Endothelial cell of umbilical vein (primary cell): ENCODE results near the gene COX7A2L. TPM values are rescaled to one million over a fixed set of nuclear protein-coding genes. Genes with fewer than 3 reads are reported as not detected.

ENCODE experiments used
- BruUV-seq: library from RNA; stranded (reverse); fragments of 400-500 nt; replicated peaks from 2 replicates; lab custom pipeline; 2021; lab: Mats Ljungman, UMichigan
- CTCF ChIA-PET: fragments of 300-600, 350-600 bp; sonication (Branson Sonifier 250); formaldehyde crosslinking; loops from one replicate; lab custom pipeline; 2021; ENCODE audit warnings: antibody characterized with exemption, inconsistent platforms; lab: Charles Lee
- POLR2A ChIA-PET: fragments of 300-600, 350-600 bp; sonication (Branson Sonifier 250); formaldehyde crosslinking; loops from one replicate; lab custom pipeline; 2021; ENCODE audit warnings: antibody characterized with exemption, inconsistent platforms; lab: Charles Lee
- DNase-seq: peaks from one replicate; pipeline ENCODE4 v3.0.0-alpha.2; 2011; ENCODE audit warnings: low read depth, low spot score
- FAIRE-seq: peaks from 2 replicates; lab custom pipeline; 2011; peaks lifted over from hg19 to GRCh38; lab: Jason Lieb, UNC
- H2AFZ ChIP-seq: 2 replicates; pipeline ENCODE4 v1.6.0; 2012; ENCODE audit warnings: low read depth, low read length, control low read depth, inconsistent platforms
- H3K27ac ChIP-seq: 2 replicates; pipeline ENCODE4 v1.5.1; 2011; ENCODE audit warnings: low read depth, mild to moderate bottlenecking, control low read depth, low read length, moderate library complexity; ENCODE audit not compliant: insufficient read depth
- H3K27me3 ChIP-seq, 2 experiments: 2 replicates each; pipeline versions ENCODE4 v1.6.0 to v1.6.1; 2011; ENCODE audit warnings: low read length in 2 of 2, mixed read lengths in 1 of 2; ENCODE audit not compliant: control insufficient read depth in 2 of 2, insufficient read depth in 2 of 2
- H3K36me3 ChIP-seq, 2 experiments: 2 replicates in 1 of 2; 3 replicates in 1 of 2; pipeline ENCODE4 v1.5.1; 2011; ENCODE audit warnings: low read length in 2 of 2, mild to moderate bottlenecking in 1 of 2, moderate library complexity in 1 of 2; ENCODE audit not compliant: control insufficient read depth in 2 of 2, insufficient read depth in 2 of 2; ENCODE audit errors: extremely low read depth in 1 of 2
- H3K4me1 ChIP-seq: 3 replicates; pipeline ENCODE4 v1.5.1; 2011; ENCODE audit warnings: mild to moderate bottlenecking, low read length; ENCODE audit not compliant: control insufficient read depth, insufficient read depth; ENCODE audit errors: extremely low read depth
- H3K4me2 ChIP-seq: 2 replicates; pipeline ENCODE4 v1.6.1; 2011; ENCODE audit warnings: low read length, control low read depth, mixed read lengths; ENCODE audit not compliant: insufficient read depth
- H3K4me3 ChIP-seq, 3 experiments: fragments of 200-600 bp in 1 of 3; sonication (generic), shearing (Covaris generic) in 1 of 3; replicated peaks in 1 of 3; 2 replicates each; pipeline ENCODE4 v1.5.1; 2011 to 2016; ENCODE audit warnings: control low read depth in 3 of 3, low read length in 3 of 3, mild to moderate bottlenecking in 2 of 3, inconsistent platforms in 1 of 3, low read depth in 1 of 3, moderate library complexity in 1 of 3; ENCODE audit not compliant: insufficient read depth in 1 of 3
- H3K79me2 ChIP-seq: 2 replicates; pipeline ENCODE4 v1.6.0; 2012; ENCODE audit warnings: low read length, inconsistent platforms; ENCODE audit not compliant: control insufficient read depth, insufficient read depth
- H3K9ac ChIP-seq: replicated peaks from 2 replicates; pipeline ENCODE3; 2011; ENCODE audit warnings: low read length, control low read depth; ENCODE audit not compliant: insufficient read depth; ENCODE audit errors: extremely low read depth
- H3K9me1 ChIP-seq: replicated peaks from 3 replicates; pipeline ENCODE4 v1.6.0; 2011; ENCODE audit warnings: mild to moderate bottlenecking, low read length; ENCODE audit not compliant: control insufficient read depth, insufficient read depth; ENCODE audit errors: extremely low read depth
- H3K9me3 ChIP-seq: replicated peaks from 2 replicates; pipeline ENCODE4 v1.5.1; 2012; ENCODE audit warnings: low read length, inconsistent platforms; ENCODE audit not compliant: control insufficient read depth, insufficient read depth
- H4K20me1 ChIP-seq: replicated peaks from 2 replicates; pipeline ENCODE3; 2011; ENCODE audit warnings: mild to moderate bottlenecking, low read length; ENCODE audit not compliant: control insufficient read depth, insufficient read depth; ENCODE audit errors: extremely low read depth
- EZH2 ChIP-seq: IDR thresholded peaks from 2 replicates; pipeline ENCODE4 v1.6.1; 2012; ENCODE audit warnings: borderline replicate concordance, low read depth, mild to moderate bottlenecking, moderate library complexity, low read length, inconsistent platforms; ENCODE audit not compliant: severe bottlenecking
- FOS ChIP-seq: IDR thresholded peaks from 2 replicates; pipeline ENCODE4 v1.6.1; 2011; ENCODE audit warnings: mild to moderate bottlenecking, low read length, moderate library complexity, borderline replicate concordance; ENCODE audit not compliant: insufficient read depth
- GATA2 ChIP-seq: IDR thresholded peaks from 2 replicates; pipeline ENCODE4 v1.7.0; 2011; ENCODE audit warnings: low read depth, mild to moderate bottlenecking, moderate library complexity, mixed read lengths, low read length; ENCODE audit not compliant: insufficient read length, insufficient read depth
- JUN ChIP-seq: IDR thresholded peaks from 2 replicates; pipeline ENCODE4 v1.6.1; 2011; ENCODE audit warnings: borderline replicate concordance, low read depth; ENCODE audit not compliant: insufficient read length, insufficient read depth
- MYC ChIP-seq: IDR thresholded peaks from one replicate; pipeline ENCODE4 v1.6.1; 2011; ENCODE audit warnings: mild to moderate bottlenecking, low read depth, low read length
- POLR2A ChIP-seq: IDR thresholded peaks from 2 replicates; pipeline ENCODE4 v1.6.1; 2012; ENCODE audit warnings: low read depth, mild to moderate bottlenecking, control low read depth, low read length
- POLR2AphosphoS5 ChIP-seq: IDR thresholded peaks from 2 replicates; pipeline ENCODE4 v1.6.1; 2012; ENCODE audit warnings: low read depth, mild to moderate bottlenecking, control low read depth, low read length, moderate library complexity; ENCODE audit not compliant: insufficient read depth
- dilution Hi-C: fragments of 300-500 bp; cut with MboI; formaldehyde crosslinking; loops from one replicate; pipeline ENCODE4 v1.15.0; 2019; ENCODE audit warnings: low sequenced_read_pairs; ENCODE audit not compliant: extremely low pct_ligation_motif_present
- intact Hi-C: fragments of 100-400 bp; cut with micrococcal nuclease; formaldehyde crosslinking; loops from one replicate; pipeline ENCODE4 v1.10.0; 2022
- polyA plus RNA-seq, 4 experiments: library from polyadenylated mRNA; depleted of rRNA in 3 of 4; stranded (reverse) in 3 of 4; unstranded in 1 of 4; fragments of >200 nt; gene quantifications; 2 replicates each; pipeline versions ENCODE4 v1.2.1 to v1.2.3, GENCODE V29; 2011 to 2012; ENCODE audit warnings: missing spikeins in 1 of 4
- total RNA-seq: library from RNA; stranded (reverse); gene quantifications from 2 replicates; pipeline ENCODE4 v1.2.3, GENCODE V29; 2021
- TF ChIP-seq, protein P1 (sequence below), 2 donors: IDR thresholded peaks; 1 replicate in 1 of 2; 2 replicates in 1 of 2; pipeline ENCODE4 v1.5.1; 2011; ENCODE audit warnings: low read length in 2 of 2, mild to moderate bottlenecking in 2 of 2, moderate library complexity in 2 of 2, control low read depth in 1 of 2, inconsistent platforms in 1 of 2, low read depth in 1 of 2; ENCODE audit not compliant: insufficient read depth in 1 of 2; ENCODE audit errors: extremely low read depth in 1 of 2
- TF ChIP-seq, protein P2 (sequence below): IDR thresholded peaks from 2 replicates; pipeline ENCODE4 v1.6.1; 2011; ENCODE audit not compliant: insufficient read depth, insufficient read length

COX7A2L gene
- total and polyA plus RNA-seq, 2 donors (not counting 3 experiments of a cell fraction or from before 2014, with no cell fraction given) = 94.2 to 119 TPM

DNA sequence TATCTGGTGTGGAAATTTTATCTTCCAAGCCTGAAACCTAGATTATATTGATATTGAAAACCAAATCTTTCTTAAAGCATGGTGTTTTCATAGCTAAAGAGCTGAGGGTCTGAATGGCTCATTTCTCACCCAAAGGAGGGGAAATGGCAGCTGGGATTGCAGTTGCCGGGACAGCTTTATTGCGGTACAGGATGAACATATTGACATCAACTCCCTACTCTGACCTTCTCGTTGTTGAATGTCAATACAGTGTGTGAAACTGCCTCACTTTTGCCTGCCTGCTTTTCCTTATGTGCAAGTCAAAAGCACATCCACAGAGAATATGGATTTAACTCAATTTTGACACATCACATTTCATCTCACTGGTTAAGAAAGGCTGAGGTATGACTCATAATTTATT, 3.6 kb upstream of the COX7A2L start:
- no peak overlapping the region for H3K4me2 ChIP-seq
- intact Hi-C loops = no loop called here
- DNase-seq = no peak
- peaks cover 11% of the 10 kb centered on the region for H3K4me1 ChIP-seq
- dilution Hi-C loops = no loop called here
- TF ChIP-seq POLR2AphosphoS5 = no peak
- TF ChIP-seq GATA2 = no peak
- TF ChIP-seq EZH2 = no peak
- POLR2A ChIA-PET = no interaction called here
- no peaks in the 10 kb centered on the region for H4K20me1 ChIP-seq
- H3K36me3 ChIP-seq = no peaks in the 10 kb centered on the region
- H3K27ac ChIP-seq = no peak overlapping the region
- H3K27me3 ChIP-seq = peaks cover 8 to 10% of the 10 kb centered on the region in 2 experiments
- H3K9me3 ChIP-seq = no peaks in the 10 kb centered on the region
- CTCF ChIA-PET = no interaction called here
- no TSS peak for BruUV-seq
- no peak overlapping the region for H3K9ac ChIP-seq
- H3K4me3 ChIP-seq = no peak overlapping the region
- H3K9me1 ChIP-seq = no peaks in the 10 kb centered on the region
- no peak for FAIRE-seq
- peaks cover 13% of the 10 kb centered on the region for H3K79me2 ChIP-seq
- no peak overlapping the region for H2AFZ ChIP-seq

DNA sequence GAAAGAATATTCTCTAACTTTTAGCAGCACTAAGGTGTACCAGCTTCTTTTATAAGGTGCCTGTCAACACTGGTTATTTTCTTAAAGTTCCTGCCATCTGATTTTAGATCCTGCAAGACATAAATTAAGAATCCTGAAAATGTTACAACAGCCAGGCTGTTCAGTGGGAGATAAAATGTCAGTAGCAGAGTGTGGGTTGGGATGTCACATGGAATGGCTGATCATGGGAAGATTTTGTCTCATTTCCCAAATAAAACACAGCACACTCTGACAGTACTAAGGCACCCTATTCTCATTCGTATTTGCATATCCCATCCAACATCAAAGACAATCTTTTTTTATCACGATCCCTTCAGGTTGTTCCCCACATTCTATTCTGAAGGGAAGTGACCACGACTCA, 2.4 kb upstream of the COX7A2L start:
- dilution Hi-C loops (no loop called here), intact Hi-C loops (no loop called here)
- Histone ChIP-seq H3K27ac (no peak overlapping the region), H4K20me1 (no peaks in the 10 kb centered on the region), H3K9me1 (no peaks in the 10 kb centered on the region), H3K9me3 (no peaks in the 10 kb centered on the region), H3K4me1 (peaks cover 18% of the 10 kb centered on the region), H3K4me3 (no peak overlapping the region), H3K79me2 (peaks cover 25% of the 10 kb centered on the region), H2AFZ (no peak overlapping the region), H3K4me2 (no peak overlapping the region), H3K9ac (no peak overlapping the region), H3K27me3 (peaks cover 7 to 10% of the 10 kb centered on the region in 2 experiments), H3K36me3 (no peaks in the 10 kb centered on the region)
- ChIA-PET CTCF (interaction anchor here (1.4 to 1.5 kb wide), 2 partner anchors 22 to 267 kb away, joined by 4 read pairs; no protein-coding TSS in a partner anchor), POLR2A (no interaction called here)
- no peak for TF ChIP-seq GATA2
- no peak for TF ChIP-seq JUN
- TF ChIP-seq MYC = no peak
- TF ChIP-seq EZH2 = no peak
- TF ChIP-seq, protein P1, sequence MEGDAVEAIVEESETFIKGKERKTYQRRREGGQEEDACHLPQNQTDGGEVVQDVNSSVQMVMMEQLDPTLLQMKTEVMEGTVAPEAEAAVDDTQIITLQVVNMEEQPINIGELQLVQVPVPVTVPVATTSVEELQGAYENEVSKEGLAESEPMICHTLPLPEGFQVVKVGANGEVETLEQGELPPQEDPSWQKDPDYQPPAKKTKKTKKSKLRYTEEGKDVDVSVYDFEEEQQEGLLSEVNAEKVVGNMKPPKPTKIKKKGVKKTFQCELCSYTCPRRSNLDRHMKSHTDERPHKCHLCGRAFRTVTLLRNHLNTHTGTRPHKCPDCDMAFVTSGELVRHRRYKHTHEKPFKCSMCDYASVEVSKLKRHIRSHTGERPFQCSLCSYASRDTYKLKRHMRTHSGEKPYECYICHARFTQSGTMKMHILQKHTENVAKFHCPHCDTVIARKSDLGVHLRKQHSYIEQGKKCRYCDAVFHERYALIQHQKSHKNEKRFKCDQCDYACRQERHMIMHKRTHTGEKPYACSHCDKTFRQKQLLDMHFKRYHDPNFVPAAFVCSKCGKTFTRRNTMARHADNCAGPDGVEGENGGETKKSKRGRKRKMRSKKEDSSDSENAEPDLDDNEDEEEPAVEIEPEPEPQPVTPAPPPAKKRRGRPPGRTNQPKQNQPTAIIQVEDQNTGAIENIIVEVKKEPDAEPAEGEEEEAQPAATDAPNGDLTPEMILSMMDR (IDR thresholded peaks at IDR 0.05; ENCODE audit: extremely low read depth in 1 of 2, insufficient read depth in 1 of 2, low read depth in 1 of 2, low read length in 2 of 2) = no peak
- no peak for TF ChIP-seq POLR2A
- TF ChIP-seq, protein P2, sequence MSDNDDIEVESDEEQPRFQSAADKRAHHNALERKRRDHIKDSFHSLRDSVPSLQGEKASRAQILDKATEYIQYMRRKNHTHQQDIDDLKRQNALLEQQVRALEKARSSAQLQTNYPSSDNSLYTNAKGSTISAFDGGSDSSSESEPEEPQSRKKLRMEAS = no peak
- no peak for TF ChIP-seq POLR2AphosphoS5
- no peak for TF ChIP-seq FOS
- DNase-seq = no peak
- no TSS peak for BruUV-seq
- FAIRE-seq = no peak
